ENCODE measurements around the gene ACAT2.

The ACAT2 gene

DNA sequence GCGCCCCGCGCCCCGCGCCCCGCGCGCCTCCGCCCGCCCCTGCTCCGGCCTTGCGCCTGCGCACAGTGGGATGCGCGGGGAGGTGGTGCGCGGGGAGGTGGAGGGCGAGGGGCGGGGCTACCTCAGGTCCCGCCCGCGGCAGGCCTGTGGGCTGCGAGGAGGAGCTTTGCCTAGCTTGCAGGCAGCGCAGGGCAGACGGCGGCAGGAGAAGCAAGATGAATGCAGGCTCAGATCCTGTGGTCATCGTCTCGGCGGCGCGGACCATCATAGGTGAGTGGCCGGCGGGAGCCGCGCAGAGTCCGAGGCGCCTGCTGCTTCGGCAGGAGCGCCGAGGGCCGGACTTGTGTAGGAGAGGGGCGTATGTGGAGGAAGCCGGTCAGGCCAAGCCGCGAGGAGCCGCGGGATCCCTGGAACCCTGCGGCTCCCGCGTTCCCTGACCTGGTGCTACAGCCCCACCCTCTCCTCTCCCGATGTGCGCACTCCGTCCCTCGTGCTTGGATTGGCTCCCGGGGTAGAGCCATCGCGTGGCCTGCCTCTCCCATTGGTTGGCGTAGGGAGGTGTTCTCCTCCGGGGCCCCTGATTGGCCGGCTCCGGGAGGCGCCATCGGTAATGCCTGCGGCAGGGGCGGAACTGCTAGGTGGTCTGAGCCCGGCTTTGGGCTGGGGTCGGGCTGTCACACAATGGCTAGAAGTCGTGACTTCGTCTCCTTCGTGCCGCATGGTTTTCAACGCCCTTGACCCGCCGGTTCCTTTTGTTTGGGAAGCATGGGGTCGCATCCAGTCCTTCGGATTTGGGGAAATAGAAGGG lies at the start of gene ACAT2:
Gene ACAT2, plus strand, starts transcription at position 173 of the 808 bp plus-strand sequence. Its CDS starts 43 bp downstream, at position 216.
- TF ChIP-seq, protein P1, sequence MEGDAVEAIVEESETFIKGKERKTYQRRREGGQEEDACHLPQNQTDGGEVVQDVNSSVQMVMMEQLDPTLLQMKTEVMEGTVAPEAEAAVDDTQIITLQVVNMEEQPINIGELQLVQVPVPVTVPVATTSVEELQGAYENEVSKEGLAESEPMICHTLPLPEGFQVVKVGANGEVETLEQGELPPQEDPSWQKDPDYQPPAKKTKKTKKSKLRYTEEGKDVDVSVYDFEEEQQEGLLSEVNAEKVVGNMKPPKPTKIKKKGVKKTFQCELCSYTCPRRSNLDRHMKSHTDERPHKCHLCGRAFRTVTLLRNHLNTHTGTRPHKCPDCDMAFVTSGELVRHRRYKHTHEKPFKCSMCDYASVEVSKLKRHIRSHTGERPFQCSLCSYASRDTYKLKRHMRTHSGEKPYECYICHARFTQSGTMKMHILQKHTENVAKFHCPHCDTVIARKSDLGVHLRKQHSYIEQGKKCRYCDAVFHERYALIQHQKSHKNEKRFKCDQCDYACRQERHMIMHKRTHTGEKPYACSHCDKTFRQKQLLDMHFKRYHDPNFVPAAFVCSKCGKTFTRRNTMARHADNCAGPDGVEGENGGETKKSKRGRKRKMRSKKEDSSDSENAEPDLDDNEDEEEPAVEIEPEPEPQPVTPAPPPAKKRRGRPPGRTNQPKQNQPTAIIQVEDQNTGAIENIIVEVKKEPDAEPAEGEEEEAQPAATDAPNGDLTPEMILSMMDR (IDR thresholded peaks at IDR 0.05): no peak

DNA sequence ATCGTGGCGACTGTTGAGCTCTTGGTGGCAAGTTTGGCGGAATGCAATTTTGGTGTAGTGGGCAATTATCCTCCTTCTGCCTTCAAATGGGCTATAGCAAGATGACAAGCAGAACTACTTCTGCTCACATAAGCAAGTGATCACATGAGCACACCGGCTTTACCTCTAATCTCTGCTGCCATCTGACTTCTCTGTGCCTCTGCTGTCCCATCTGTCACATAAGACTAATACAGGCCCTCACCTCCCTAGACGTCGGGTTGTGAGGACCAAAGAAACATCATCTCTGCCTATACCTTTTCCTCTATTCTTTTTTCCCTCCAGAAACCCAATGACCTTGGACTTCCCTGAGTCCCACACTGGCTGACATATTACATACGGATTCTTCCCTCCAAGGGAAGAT lies 47.9 kb upstream of the ACAT2 start:
- TF ChIP-seq, protein P1 (IDR thresholded peaks at IDR 0.05): no peak

DNA sequence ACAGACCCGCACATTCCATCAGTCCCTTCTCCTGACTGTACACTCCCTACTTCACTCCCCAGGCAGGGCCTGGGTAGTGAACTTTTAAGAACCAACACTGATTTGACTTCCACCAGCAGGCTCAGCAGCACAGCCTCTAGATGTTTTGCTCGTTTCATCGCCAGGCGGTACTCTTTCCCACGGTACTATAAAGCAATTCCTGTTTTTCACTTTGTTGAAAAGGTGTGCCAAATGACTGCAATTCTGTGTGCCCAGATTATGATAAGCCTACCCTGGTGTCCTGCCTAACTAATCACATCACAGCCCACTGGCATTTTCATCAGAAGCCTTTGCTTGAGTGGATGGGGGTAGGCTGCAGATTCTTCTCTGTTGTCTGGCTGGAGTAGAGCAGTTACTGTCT lies 47.4 kb upstream of the ACAT2 start:
- TF ChIP-seq, protein P1 (IDR thresholded peaks at IDR 0.05): no peak

DNA sequence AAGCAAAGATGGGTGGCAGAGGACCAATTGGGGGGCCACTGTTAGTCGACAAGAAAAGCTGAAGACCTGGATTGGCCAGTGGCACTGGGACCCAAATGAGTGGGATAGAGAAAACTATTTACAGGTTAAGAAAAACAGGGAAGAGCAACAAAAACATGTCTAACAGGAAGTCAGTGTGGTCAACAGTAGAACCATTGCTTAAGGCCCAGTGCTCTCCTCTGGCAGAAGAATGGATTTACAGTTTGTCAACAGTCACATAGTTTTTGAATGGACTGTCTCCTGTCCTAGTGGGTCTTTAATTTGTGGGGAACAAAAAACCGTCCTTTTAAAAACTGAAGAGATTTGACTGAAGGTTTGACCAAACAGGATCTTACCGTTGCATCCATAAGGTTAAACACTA lies 46.7 kb upstream of the ACAT2 start:
- TF ChIP-seq, protein P1 (IDR thresholded peaks at IDR 0.05): no peak

DNA sequence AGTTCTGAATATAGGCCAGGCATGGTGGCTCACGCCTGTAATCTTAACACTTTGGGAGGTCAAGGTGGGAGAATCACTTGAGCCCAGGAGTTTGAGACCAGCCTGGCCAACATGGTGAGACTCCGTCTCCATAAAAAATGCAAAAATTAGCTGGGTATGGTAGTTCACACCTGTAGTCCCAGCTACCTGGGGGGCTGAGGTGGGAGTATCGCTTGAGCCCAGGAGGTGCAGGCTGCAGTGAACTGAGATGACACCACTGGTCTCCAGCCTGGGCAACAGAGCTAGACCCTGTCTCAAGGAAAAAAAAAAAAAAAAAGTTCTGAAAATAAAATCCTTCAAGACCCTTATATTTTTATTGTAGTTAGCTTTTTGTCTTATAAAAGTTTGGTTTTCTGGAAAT lies 46.2 kb upstream of the ACAT2 start:
- TF ChIP-seq, protein P1 (IDR thresholded peaks at IDR 0.05): no peak

DNA sequence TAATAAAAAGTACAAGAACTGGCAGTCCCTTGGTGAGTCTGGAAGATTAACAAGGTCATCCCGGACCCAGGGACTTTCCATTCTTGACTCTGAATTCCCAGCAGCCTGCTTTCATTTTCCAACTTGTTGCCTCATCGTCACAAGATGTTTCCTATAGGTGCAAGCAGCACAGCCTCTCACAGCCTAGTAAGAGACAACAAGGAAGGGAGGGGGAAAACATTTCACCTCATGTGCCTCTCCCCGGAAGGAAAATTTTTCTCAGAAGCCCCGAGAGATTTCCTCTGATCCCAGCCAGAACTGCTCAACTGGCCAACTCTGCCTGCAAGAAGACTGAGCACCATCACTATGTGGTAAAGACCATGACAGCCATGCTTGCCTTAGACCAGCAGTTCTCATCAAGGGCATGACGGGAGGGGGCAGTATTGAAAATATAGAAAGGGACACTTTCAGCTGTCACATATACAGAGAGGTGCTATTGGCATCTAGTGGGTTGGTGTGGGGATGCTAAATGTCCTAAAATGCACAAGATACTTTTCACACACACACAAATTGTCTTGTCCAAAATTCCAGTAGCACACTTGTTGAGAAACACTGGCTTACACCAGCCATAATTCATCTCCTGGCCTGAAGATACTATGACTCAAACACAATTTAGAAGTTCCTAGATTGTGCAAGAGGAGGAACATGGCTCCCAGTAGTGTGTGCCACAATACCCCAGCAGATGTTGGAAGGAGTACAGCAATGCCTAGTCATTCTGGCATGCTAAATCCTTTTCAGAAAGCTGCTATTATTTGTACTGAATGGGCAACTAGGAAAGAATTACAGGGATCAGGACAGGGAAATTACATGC lies 45.4 kb upstream of the ACAT2 start:
- TF ChIP-seq, protein P1 (IDR thresholded peaks at IDR 0.05): no peak

DNA sequence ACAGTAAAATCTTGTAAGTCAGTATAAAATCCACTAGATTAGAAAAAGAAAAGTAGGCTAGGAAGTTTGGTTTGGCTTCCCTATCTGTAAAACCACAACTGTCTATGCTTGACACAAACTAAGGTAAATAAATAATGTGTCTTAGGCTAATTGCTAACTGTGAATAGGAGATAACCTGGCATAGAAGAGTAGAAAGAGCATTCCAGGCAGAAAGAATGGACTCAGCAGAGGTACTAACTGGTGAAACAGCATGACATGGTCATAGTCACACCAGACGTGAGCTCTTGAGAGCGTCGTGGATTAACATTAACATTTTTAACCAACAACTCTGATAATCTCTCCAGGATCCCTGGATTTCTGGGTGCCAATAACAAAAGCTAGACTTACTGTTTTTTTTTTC lies 43.2 kb upstream of the ACAT2 start:
- TF ChIP-seq, protein P1 (IDR thresholded peaks at IDR 0.05): no peak

Measured in LNCAP (cell line).